GM12865 (cell line): Measurements from ENCODE around the gene FAR2.

ENCODE experiments used
- DNase-seq: peaks from one replicate; pipeline ENCODE4 v3.0.0; 2010; ENCODE audit warnings: low read depth
- H3K4me3 ChIP-seq: 2 replicates; pipeline ENCODE4 v1.5.1; 2011; ENCODE audit warnings: mild to moderate bottlenecking, low read depth, low read length, control low read depth
- TF ChIP-seq, protein P1 (sequence below): IDR thresholded peaks from 2 replicates; pipeline ENCODE4 v1.5.1; 2011; ENCODE audit warnings: low read length, control low read depth, low read depth, inconsistent platforms; ENCODE audit not compliant: insufficient read depth; ENCODE audit errors: missing control alignments

FAR2 gene

DNA sequence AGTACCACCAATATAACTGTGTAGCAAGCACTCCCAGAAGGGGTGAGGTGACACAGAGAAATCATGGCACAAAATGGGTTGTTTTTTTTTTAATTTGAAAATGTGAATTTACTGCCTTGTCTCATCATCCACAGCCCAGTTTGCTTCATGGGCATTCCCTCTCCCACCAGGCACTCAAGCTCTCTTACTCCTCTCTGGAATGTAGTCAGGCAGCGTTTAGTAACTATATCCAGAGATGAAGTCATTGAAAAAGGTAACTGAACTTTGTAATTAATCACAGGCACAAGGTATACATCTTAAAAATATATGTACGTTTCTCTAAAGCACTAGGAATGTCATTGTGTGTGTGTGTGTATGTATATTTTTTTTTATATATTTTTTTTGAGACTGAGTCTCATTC, 91.4 kb downstream of the FAR2 start:
- H3K4me3 ChIP-seq: no peak overlapping the region
- TF ChIP-seq, protein P1, sequence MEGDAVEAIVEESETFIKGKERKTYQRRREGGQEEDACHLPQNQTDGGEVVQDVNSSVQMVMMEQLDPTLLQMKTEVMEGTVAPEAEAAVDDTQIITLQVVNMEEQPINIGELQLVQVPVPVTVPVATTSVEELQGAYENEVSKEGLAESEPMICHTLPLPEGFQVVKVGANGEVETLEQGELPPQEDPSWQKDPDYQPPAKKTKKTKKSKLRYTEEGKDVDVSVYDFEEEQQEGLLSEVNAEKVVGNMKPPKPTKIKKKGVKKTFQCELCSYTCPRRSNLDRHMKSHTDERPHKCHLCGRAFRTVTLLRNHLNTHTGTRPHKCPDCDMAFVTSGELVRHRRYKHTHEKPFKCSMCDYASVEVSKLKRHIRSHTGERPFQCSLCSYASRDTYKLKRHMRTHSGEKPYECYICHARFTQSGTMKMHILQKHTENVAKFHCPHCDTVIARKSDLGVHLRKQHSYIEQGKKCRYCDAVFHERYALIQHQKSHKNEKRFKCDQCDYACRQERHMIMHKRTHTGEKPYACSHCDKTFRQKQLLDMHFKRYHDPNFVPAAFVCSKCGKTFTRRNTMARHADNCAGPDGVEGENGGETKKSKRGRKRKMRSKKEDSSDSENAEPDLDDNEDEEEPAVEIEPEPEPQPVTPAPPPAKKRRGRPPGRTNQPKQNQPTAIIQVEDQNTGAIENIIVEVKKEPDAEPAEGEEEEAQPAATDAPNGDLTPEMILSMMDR: no peak
- DNase-seq: no peak

DNA sequence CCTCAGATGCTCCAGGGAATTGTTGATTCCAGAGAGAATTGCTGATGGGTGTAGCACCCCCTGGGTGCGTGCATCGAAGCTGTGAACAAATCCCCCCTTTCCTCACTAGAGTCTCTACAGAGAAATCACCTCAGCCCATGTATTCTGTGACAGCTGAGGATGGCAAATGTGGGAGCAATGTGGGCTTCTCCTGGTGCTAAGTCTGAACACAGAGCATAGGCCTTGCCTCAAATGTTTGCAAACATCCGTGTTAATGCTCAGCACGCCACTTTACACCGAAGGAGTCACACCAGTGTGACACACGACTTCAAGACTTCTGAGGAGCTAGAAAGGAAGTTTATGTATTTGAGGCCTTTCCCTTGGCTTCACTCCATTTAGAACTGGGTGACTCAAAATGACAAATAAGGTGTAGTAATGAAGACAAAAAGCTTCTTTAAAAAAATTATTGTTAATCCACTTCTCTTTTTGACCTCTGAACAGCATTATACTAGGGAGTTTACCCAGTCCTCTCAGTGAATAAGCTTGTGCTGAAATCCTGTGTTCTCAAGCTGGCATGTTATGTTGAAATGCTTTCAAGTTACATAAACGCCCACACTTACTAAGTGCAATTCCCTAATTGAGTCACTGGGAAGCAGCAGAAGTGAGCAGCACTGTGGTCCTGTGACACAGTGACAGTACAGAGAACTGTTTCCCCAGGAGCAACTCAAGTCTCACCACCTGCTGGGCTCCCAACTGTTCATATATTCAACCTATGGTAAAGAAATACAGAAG, 92.9 kb downstream of the FAR2 start:
- no peak overlapping the region for H3K4me3 ChIP-seq
- TF ChIP-seq, protein P1: no peak
- peak; percentile 66 for DNase-seq

DNA sequence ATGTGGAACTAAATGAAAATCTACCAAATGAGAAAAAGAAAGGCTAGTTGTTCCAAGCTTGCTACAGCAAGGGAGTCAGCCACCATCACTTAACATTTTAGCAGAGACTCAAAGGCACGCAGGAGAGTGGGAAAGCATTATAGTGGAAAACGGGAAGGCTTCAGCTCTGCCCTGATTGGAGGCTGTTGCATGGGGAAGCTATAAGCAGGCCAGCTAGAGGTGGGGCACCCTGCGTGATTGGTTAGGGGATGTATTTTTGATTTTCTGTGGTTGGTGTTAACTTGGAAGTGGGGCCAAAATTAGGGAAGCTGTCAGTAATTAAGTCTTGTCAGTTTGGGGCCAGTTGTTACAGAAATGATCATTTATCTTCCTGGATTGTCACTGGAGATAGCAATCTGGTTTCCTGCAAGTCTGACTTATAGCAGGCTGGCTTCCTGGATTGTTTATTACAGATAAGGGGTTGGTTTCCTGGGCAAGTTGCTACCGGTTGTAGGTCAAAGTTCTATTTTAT, 93.9 kb downstream of the FAR2 start:
- TF ChIP-seq, protein P1: no peak
- no peak overlapping the region for H3K4me3 ChIP-seq
- no peak for DNase-seq

DNA sequence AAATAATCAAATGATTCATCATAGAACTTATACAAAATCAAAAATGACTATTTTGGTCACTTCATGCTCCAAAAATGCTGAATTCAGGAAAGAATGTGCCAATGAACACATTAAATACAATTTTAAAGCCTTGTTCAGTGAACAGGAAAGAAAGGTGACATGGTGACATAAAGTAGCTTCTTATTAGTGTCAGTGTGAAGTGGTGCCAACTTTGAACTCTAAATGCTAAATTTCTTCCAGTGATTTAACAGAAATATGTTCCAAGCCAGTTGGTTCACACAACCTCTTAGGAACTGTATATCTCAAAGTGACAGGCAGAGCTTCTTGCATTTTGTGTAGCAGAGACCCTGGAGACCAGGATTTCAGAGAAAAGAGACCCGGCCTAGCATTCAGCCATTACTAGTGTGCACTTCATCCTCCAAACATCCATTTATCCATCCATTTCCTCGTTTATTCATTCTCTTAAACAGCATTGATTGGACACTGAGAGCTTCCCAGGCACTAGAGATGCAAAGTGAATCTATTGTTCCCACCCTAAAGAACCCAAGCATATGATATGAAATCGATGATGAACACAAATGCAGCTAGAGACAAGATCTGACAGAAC, 95.2 kb downstream of the FAR2 start:
- no peak for DNase-seq
- H3K4me3 ChIP-seq: no peak overlapping the region
- TF ChIP-seq, protein P1: no peak

DNA sequence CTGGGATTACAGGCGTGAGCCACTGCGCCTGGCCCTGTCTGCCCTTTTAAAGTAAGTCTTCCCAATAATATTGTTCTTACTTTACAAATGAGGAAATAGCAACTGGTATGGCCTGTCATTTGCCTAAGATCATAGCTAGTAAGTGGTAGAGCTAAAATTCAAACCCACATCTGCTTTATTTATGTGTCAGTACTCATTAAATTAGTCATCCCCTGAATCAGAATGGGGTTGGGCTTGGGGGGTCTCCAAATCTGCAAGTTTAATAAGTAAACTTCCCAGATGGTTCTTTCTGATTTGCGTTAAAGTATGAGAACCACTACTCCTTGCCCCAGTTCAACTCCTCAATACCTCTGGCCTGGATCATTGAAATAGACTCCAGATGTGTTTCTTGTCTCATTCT, 96.2 kb downstream of the FAR2 start:
- TF ChIP-seq, protein P1: no peak
- no peak overlapping the region for H3K4me3 ChIP-seq

DNA sequence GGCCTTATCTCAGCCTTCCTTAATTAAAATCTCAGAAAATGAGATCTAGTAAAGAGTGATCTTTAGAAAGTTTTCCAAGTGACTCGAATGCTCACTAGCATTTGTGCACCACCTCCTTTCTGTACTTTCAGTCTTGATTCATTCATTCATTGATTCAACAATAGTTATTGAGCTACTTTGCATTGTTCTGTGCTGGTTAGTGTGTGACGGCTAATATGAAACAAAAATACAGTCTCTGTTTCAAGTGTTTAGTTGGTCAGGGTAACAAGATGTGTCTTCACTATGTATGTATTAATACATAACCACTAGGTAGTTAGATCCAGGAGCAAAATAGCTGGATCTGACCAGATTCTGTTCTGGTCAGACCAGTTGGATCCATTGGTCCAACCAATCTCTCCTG, 100.9 kb downstream of the FAR2 start:
- H3K4me3 ChIP-seq: no peak overlapping the region
- TF ChIP-seq, protein P1: no peak
- no peak for DNase-seq

More for the DNA sequence above, 96.2 kb downstream of the FAR2 start:
- peak; percentile 14 for DNase-seq
